Astrocyte (in vitro differentiated cells and primary cell): Measurements from ENCODE around the gene ANKRD36B. TPM values are rescaled to one million over a fixed set of nuclear protein-coding genes. Genes with fewer than 3 reads are reported as not detected.
"Not testable (repeated sequence)": the region's sequence is repeated elsewhere in the genome, so short reads cannot be mapped to it uniquely, and the experiment has no call there.

Source experiments
- DNase-seq: peaks from one replicate; pipeline ENCODE4 v3.0.0-alpha.2; 2010; ENCODE audit warnings: low read depth
- FAIRE-seq: peaks from 2 replicates; lab custom pipeline; 2011; peaks lifted over from hg19 to GRCh38; lab: Jason Lieb, UNC
- H2AFZ ChIP-seq: 2 replicates; pipeline ENCODE4 v1.6.0; 2012; ENCODE audit warnings: low read depth, low read length, inconsistent platforms
- H3K27ac ChIP-seq: 2 replicates; pipeline ENCODE4 v1.5.1; 2011; ENCODE audit warnings: low read depth, low read length, inconsistent platforms
- H3K27me3 ChIP-seq: 2 replicates; pipeline ENCODE4 v1.6.0; 2011; ENCODE audit warnings: low read length, inconsistent platforms; ENCODE audit not compliant: insufficient read depth
- H3K36me3 ChIP-seq: 2 replicates; pipeline ENCODE4 v1.5.1; 2011; ENCODE audit warnings: low read length, inconsistent platforms; ENCODE audit not compliant: insufficient read depth
- H3K4me1 ChIP-seq: 2 replicates; pipeline ENCODE4 v1.5.1; 2011; ENCODE audit warnings: low read length, inconsistent platforms; ENCODE audit not compliant: insufficient read depth
- H3K4me2 ChIP-seq: 2 replicates; pipeline ENCODE4 v1.6.0; 2012; ENCODE audit warnings: low read length, inconsistent platforms
- H3K4me3 ChIP-seq: 2 replicates; pipeline ENCODE4 v1.5.1; 2011; ENCODE audit warnings: low read depth, mild to moderate bottlenecking, low read length, inconsistent platforms; ENCODE audit not compliant: insufficient read depth
- H3K79me2 ChIP-seq: 2 replicates; pipeline ENCODE4 v1.6.0; 2012; ENCODE audit warnings: mild to moderate bottlenecking, low read length, inconsistent platforms; ENCODE audit not compliant: insufficient read depth
- H3K9ac ChIP-seq: 2 replicates; pipeline ENCODE4 v1.6.0; 2012; ENCODE audit warnings: mild to moderate bottlenecking, low read length, inconsistent platforms
- H3K9me3 ChIP-seq: 2 replicates; pipeline ENCODE4 v1.5.1; 2012; ENCODE audit warnings: low read depth, mild to moderate bottlenecking, low read length, inconsistent platforms; ENCODE audit not compliant: insufficient read depth
- H4K20me1 ChIP-seq: 2 replicates; pipeline ENCODE4 v1.6.0; 2012; ENCODE audit warnings: low read length, inconsistent platforms; ENCODE audit not compliant: insufficient read depth
- H3K27ac Mint-ChIP-seq: one replicate; pipeline ENCODE4 v1.8.0; 2021; ENCODE audit warnings: mild to moderate bottlenecking, mixed read lengths; ENCODE audit not compliant: unreplicated experiment
- H3K27me3 Mint-ChIP-seq: one replicate; pipeline ENCODE4 v1.8.0; 2021; ENCODE audit warnings: low read depth, mixed read lengths; ENCODE audit not compliant: unreplicated experiment
- H3K36me3 Mint-ChIP-seq: one replicate; pipeline ENCODE4 v1.8.0; 2021; ENCODE audit warnings: low read depth, mixed read lengths; ENCODE audit not compliant: unreplicated experiment
- H3K4me1 Mint-ChIP-seq: one replicate; pipeline ENCODE4 v1.8.0; 2021; ENCODE audit warnings: low read depth, mixed read lengths; ENCODE audit not compliant: unreplicated experiment
- H3K4me3 Mint-ChIP-seq: one replicate; pipeline ENCODE4 v1.8.0; 2021; ENCODE audit warnings: mild to moderate bottlenecking, moderate library complexity, mixed read lengths; ENCODE audit not compliant: unreplicated experiment
- H3K9me3 Mint-ChIP-seq: one replicate; pipeline ENCODE4 v1.8.0; 2021; ENCODE audit warnings: mild to moderate bottlenecking, mixed read lengths; ENCODE audit not compliant: unreplicated experiment
- EZH2 ChIP-seq: IDR thresholded peaks from 2 replicates; pipeline ENCODE4 v1.6.1; 2012; ENCODE audit warnings: mild to moderate bottlenecking, low read length, inconsistent platforms; ENCODE audit not compliant: insufficient read depth
- total RNA-seq: library from RNA; stranded (reverse); gene quantifications from 2 replicates; pipeline ENCODE4 v1.2.1, GENCODE V29; 2021
- TF ChIP-seq, protein P1 (sequence below): IDR thresholded peaks from 2 replicates; pipeline ENCODE4 v1.5.1; 2011; ENCODE audit warnings: low read depth, mild to moderate bottlenecking, inconsistent platforms, low read length, moderate library complexity; ENCODE audit not compliant: insufficient read depth

Gene ANKRD36B
- total RNA-seq, 1 donor from 2014 or later, result 20.0 TPM

DNA sequence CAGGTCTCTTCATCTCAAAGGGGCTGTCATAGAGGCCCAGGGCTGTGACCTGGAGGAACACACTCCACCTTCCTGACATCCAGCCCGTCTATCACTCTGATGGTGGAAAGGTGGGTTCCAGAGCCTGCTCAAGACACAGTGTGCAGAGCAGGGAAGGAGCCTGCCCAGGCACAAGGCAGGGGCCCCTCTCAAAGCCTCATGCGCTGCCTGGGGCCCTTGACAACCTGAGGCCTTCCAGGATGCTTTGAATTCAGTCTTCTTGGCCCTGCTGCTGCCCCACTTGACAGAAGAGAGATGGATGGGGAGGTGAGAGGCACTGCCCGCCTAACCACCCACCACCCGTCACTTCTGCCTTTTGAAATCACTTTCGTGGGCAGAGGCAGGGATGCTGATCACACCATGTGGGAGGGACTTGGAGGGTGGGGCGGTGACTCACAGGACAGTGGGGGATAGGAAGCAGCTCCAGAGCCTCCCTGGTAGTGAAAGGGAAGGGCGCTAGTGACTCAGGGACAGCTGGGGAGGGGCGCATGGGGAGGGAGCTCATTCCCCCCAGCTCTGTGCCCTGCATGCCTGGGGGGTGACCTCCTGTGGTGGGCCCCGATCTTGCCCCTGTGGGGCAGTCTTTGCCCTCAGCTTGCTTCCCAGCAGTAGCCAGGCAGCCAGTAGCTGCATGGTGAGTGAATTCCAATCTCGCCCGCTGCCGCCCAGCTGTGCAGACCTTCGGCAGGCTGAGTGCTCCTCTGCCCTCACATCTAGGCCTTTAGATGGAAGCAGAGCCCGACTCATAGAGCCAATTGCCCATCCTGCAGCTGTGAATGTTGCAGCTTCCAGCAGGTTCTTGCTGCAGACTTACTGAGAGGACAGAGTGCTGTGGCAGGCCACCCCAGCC is 29.5 kb upstream of the ANKRD36B start:
- DNase-seq, result peak; percentile 10
- not testable (repeated sequence) for H3K9me3 Mint-ChIP-seq, H3K27ac Mint-ChIP-seq, H3K79me2 ChIP-seq, H3K36me3 ChIP-seq, H3K36me3 Mint-ChIP-seq, H3K4me2 ChIP-seq, H3K9ac ChIP-seq, H4K20me1 ChIP-seq, H3K27me3 Mint-ChIP-seq, H3K27ac ChIP-seq, H3K9me3 ChIP-seq, H3K4me3 ChIP-seq, H3K4me3 Mint-ChIP-seq, H3K4me1 ChIP-seq, FAIRE-seq, H2AFZ ChIP-seq, H3K27me3 ChIP-seq
- H3K4me1 Mint-ChIP-seq, result peaks cover 15% of the 10 kb centered on the region

DNA sequence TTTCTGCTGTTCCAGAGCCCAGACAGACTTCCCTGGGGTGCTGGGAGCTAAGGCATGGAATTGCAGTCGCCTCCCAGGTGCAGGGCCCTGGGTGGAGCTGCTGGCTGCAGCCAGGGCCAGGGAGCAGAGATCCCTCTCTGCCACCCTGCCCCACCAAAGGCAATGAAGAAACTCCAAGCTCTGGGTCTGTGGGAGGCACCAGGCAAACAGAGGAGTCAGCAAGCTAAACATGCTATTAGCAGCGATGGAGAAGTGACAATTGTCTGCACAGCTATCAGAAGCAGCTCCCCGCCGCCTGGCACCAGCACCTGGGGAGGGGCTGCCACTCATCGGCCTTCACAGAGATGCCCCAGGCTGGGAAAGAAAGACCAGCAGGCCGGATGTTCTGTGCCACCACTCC is 28.2 kb upstream of the ANKRD36B start:
- FAIRE-seq, result no peak

DNA sequence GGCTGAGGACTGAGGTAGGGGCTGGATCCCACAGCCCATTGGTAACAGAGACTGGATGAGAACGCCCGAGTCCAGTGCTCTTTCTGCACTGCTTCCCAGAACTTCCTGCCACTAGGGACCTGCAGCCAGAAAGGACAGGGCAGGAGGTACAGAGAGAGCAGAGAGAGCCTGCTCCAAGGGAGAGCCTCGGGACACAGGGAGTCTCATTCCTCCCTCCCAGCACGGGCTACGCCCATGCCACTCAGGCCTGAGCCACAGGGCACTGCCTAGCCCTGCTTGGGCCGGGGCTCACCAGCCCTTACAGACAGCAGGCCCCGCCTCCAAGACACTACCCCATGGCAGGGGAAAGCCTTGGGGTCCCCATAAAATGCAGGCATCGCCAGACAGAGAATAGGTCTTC is 26.1 kb upstream of the ANKRD36B start:
- not testable (repeated sequence) for H3K27ac Mint-ChIP-seq, H3K36me3 Mint-ChIP-seq, H4K20me1 ChIP-seq, H3K4me2 ChIP-seq, FAIRE-seq, H3K4me3 Mint-ChIP-seq, H3K4me1 ChIP-seq, H3K4me1 Mint-ChIP-seq, H3K36me3 ChIP-seq, H3K9me3 ChIP-seq, H3K79me2 ChIP-seq, H3K27ac ChIP-seq, DNase-seq, H3K9me3 Mint-ChIP-seq, H3K27me3 ChIP-seq, H3K4me3 ChIP-seq, H2AFZ ChIP-seq, H3K27me3 Mint-ChIP-seq, H3K9ac ChIP-seq

More for the DNA sequence above, 28.2 kb upstream of the ANKRD36B start:
- Histone ChIP-seq H3K9ac (no peak overlapping the region), H2AFZ (no peak overlapping the region), H3K79me2 (no peaks in the 10 kb centered on the region), H4K20me1 (no peaks in the 10 kb centered on the region), H3K4me2 (no peak overlapping the region), H3K4me3 (no peak overlapping the region), H3K36me3 (no peaks in the 10 kb centered on the region), H3K9me3 (no peaks in the 10 kb centered on the region), H3K4me1 (no peaks in the 10 kb centered on the region), H3K27me3 (no peaks in the 10 kb centered on the region), H3K27ac (no peak overlapping the region)
- no peak for DNase-seq
- Mint-ChIP-seq H3K27me3 (peaks cover 2% of the 10 kb centered on the region), H3K4me1 (peaks cover 8% of the 10 kb centered on the region), H3K36me3 (no peaks in the 10 kb centered on the region), H3K27ac (no peak overlapping the region), H3K4me3 (no peak overlapping the region), H3K9me3 (peaks cover 1% of the 10 kb centered on the region)
- TF ChIP-seq, protein P1, sequence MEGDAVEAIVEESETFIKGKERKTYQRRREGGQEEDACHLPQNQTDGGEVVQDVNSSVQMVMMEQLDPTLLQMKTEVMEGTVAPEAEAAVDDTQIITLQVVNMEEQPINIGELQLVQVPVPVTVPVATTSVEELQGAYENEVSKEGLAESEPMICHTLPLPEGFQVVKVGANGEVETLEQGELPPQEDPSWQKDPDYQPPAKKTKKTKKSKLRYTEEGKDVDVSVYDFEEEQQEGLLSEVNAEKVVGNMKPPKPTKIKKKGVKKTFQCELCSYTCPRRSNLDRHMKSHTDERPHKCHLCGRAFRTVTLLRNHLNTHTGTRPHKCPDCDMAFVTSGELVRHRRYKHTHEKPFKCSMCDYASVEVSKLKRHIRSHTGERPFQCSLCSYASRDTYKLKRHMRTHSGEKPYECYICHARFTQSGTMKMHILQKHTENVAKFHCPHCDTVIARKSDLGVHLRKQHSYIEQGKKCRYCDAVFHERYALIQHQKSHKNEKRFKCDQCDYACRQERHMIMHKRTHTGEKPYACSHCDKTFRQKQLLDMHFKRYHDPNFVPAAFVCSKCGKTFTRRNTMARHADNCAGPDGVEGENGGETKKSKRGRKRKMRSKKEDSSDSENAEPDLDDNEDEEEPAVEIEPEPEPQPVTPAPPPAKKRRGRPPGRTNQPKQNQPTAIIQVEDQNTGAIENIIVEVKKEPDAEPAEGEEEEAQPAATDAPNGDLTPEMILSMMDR, result no peak
- no peak for TF ChIP-seq EZH2

DNA sequence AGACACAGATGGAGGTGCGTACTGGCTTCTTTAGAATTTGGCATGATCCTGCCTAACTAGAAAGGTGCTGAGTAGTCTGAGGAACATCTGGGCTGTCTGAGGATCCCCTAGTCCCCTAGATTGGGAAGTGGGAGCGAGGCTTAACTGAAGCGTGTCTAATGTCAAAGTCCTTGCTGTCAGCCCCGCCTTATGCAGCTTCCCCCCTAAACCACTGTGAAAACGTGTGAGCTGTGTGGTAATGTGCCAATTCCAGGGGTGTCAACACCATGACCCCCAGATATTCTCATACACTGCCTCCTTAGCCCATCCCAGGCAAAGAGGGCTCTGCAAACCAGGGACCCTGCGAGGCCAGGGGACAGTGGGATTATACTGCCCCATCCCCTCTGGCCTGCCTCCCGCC is 22.2 kb upstream of the ANKRD36B start:
- H3K4me1 Mint-ChIP-seq, H3K27me3 ChIP-seq, H3K27ac Mint-ChIP-seq, H3K36me3 Mint-ChIP-seq, H3K27me3 Mint-ChIP-seq, H3K4me1 ChIP-seq, H3K79me2 ChIP-seq, H3K4me3 ChIP-seq, H3K9me3 ChIP-seq, H2AFZ ChIP-seq, DNase-seq, H3K4me2 ChIP-seq, H3K36me3 ChIP-seq, H3K27ac ChIP-seq, H3K9me3 Mint-ChIP-seq, H3K4me3 Mint-ChIP-seq, H3K9ac ChIP-seq, H4K20me1 ChIP-seq, FAIRE-seq: not testable (repeated sequence)

DNA sequence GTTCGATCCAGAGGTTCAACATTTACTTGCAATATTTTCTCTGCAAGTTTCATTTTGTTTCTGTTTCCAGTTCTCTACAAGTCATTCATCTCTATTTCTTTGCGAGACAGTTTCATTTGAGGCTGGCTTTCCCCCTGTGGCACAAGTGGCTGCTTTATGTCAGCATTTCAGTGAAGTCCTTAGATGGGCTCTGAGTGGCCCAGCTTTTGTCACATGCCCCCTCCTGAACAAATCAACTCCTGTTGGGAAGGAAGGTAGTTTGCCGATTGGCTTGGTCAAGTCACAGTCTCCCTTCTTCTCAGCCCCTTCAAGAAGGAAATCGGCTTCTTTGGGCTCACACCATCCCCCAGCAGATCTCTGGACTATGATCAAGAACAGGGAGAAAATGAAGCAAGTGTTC is 19.1 kb upstream of the ANKRD36B start:
- not testable (repeated sequence) for H3K4me1 Mint-ChIP-seq, H3K27me3 Mint-ChIP-seq, H3K4me2 ChIP-seq, DNase-seq, FAIRE-seq, H3K9me3 Mint-ChIP-seq, H3K27ac Mint-ChIP-seq, H3K27ac ChIP-seq, H3K9ac ChIP-seq, H4K20me1 ChIP-seq, H3K4me3 Mint-ChIP-seq, H3K27me3 ChIP-seq, H3K36me3 ChIP-seq, H3K36me3 Mint-ChIP-seq, H2AFZ ChIP-seq, H3K4me3 ChIP-seq, H3K4me1 ChIP-seq, H3K9me3 ChIP-seq, H3K79me2 ChIP-seq
